Measurements from ENCODE around the gene TBC1D9B.

The TBC1D9B gene

DNA sequence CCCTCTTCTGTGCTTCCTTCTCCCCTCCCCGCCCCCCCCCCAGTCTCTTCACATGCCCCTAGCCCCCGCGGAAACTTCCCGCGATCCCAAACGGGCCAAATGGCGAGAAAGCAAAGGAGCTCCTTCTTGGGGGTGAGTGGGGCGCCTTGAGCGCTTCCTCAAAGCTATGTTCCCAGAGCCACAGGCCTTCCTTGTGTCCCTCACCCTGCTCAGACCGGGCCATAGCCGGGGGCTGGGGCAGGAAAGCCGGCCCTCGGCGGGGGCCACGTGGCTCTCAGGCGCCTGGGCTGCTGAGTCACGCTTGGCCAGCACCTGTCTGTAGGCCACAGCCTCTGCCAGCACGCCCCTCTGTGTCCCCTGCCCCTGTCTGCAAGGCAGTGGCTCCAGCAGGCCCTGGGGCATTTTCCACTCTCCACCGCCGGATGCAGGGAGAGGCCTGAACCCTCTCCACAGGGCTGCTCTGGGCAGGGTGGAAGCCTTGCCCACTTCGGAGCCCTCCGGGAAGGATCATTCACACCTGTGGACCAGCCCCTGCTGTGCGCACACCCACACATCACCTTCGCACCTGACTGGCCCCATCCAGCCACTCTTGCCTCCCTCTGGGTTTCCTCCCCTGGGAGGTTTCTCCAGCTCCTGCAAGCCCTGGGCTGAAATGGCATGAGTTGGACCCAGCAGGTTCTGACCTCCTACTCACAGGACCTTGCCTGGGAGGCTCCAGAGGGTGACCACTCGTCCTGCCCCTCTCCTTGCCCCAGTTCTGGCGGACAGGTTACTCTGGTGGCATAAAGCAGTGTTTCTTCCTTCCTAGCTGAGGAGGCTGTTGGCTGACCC is 88.2 kb downstream of the TBC1D9B start:
- DNase-seq = peak; percentile 96

GRCh38 chr5:179818746-179819295 is 88.9 kb downstream of the TBC1D9B start:
- peak; percentile 93 for DNase-seq

DNA sequence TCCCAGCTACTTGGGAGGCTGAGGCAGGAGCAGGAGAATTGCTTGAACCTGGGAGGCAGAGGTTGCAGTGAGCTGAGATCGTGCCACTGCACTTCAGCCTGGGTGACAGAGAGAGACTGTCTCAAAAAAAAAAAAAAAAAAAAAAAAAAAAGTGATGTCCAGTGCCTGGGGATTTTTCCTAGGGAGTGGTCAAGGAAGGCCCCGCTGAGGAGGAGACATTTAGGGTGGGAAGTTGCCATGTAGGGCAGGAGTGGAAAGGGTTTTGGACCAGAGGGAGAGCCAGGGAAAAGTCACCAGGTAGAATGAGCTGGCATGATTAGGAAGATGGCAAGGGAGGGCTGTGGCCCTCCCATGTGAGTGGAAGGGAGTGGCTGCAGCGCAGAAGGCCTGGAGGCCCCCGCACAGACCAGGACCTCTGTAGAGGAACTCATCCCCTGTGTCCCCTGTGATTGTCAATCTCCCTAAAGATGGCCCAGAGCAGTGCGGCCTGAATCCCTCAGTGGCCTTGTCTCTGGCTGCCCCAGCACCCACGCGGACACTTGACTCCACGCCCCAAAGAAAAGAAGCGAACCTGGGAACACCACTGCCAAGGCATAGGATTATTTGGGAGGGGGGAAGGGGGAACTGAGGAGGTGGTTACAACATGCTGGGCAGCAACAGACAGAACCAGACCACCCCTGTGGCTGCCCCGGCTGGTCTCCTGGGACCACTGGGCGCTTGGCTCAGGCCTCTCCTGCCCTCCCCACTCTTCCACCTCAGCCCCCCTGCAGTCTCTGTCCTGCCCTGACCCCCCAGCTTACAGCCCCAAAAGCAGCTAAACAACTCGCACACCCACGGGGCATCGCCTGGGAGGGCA is 89.6 kb downstream of the TBC1D9B start:
- peak; percentile 43 for DNase-seq

GRCh38 chr5:179817470-179817840 is 90.2 kb downstream of the TBC1D9B start:
- DNase-seq = no peak

- DNase-seq = no peak
Measured at GRCh38 chr5:179816796-179817469, 90.8 kb downstream of the TBC1D9B start.

GRCh38 chr5:179816401-179816795 is 91.3 kb downstream of the TBC1D9B start:
- no peak for DNase-seq

DNA sequence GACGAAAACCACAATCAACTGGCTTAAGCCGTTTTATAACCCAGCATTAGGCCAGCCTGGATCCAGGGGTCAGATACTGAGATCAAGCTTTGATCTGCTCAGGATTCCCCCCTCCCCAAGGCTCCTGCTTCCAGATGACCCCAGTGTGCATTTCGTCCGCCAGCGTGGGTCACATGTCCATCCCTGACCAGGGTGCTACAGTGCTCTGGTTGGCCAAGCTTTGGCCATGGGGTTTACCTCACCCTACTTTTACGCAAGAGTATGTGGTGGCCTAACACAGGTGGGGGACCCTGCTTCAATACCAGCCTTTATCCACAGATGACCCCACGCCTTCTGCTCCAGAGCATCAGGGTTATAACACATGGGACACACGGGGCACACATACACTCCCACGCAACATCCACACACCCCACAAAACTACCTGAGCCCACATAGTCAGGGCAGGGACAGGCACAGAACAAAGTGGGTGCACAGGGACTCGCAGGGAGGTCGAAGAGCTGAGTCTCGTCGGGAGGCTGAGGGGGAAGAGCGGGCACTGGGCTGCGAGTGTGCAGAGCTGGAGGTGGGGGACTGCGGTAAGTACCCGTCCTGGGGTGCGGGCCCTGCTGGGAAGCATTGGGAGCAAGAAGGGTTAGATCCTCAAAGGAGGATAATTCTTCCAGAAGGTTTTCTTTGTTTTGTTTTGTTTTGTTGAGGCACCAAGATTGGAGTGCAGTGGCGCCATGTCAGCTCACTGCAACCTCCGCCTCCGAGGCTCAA is 92.0 kb downstream of the TBC1D9B start:
- DNase-seq = no peak

- DNase-seq = no peak
Measured at GRCh38 chr5:179814090-179814489, 93.6 kb downstream of the TBC1D9B start.

GRCh38 chr5:179812997-179813607 is 94.6 kb downstream of the TBC1D9B start:
- no peak for DNase-seq

DNA sequence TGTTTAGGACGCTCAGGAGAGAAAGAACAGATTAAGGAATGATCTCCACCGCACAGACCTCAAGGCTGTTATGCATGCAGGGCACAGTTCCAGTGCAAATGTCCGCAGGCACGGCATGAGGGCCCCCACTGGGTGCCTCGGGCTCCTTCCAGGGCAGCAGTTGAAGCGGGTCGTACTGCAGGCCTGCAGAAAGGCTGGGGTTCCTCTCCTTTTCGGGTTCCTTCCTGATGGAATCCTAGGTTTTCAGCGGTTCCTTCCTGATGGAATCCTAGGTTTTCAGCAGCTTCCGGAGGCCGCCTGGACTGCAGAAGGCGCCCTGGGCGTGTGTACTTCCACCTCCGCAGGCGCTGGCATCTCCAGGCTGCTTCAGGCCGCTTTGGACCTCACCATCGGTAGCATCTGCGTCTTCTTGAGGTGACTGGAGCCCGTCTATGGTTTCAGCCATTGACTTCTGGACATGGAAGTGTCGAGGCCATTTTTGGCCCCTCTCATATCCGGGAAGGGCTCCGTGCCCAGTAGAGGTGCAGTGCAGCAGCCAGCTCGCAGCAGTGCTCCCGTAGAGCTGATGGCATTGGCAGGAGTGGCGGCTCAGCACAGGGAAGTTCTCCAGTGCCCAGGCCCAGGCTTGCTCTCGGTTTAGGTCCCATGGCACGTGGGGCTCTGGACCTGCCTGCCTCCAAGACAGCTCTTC is 95.4 kb downstream of the TBC1D9B start:
- no peak for DNase-seq

Data from NCI-H69 (cell line).